ENCODE data around the gene CXXC1. TPM values are rescaled to one million over a fixed set of nuclear protein-coding genes. Genes with fewer than 3 reads are reported as not detected.

The CXXC1 gene
- total and polyA plus RNA-seq, 2 donors (not counting 1 experiment from before 2014, with no cell fraction given) = 19.4 to 32.9 TPM

GRCh38 chr18:50274044-50274442 lies 13.4 kb downstream of the CXXC1 start:
- Histone ChIP-seq H3K4me3 (replicated peaks in 1 of 4; ENCODE audit: control extremely low read depth in 1 of 4, insufficient read depth in 1 of 4, low read depth in 3 of 4, low read length in 4 of 4) (no peak overlapping the region), H3K36me3 (ENCODE audit: control insufficient read depth, insufficient read depth, low read length) (peaks cover 41% of the 10 kb centered on the region)
- DNase-seq (ENCODE audit: low read depth in 2 of 2) = no peak

DNA sequence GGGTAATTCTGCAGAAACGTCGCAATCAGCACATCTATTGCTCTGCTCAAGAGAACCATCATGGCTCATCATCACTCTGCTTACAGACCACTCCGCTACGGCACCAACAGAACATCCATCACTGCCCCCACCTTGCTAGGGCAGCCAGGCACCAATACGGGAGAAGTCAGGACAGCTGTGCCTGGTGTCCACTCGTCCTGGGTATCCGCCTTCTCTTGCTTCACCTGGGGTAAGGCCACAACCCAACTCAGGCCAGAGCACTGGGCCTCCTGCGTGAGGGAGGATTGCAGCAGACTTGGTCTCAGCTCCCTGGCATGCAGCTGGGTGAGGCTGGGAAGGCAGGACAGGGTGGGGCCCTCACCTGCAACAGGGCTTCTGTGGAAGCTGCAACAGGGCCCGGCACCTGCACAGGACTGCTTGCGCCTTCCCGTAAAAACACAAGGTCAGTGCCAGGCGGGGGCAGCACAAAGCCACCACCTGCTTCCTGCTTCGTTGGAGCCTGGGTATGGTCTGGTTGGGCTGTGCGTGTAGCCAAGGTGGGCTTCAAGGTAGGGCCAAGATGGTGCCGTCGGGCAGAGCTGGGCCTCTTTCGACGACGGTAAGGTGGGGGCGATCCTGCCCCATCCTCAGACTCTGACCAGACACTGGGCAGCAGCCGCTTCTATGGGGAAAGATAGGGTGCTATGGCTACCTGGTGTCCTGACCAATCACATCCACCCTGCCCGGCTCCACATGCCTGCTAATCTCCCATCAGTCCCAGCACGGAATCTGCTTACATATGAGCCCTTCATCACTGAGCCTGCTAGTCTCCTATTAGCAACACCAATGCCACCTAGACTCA lies 14.1 kb downstream of the CXXC1 start:
- Histone ChIP-seq H2AFZ (ENCODE audit: low read length) (no peak overlapping the region), H3K4me3 (replicated peaks in 1 of 4; ENCODE audit: control extremely low read depth in 1 of 4, insufficient read depth in 1 of 4, low read depth in 3 of 4, low read length in 4 of 4) (no peak overlapping the region), H4K20me1 (ENCODE audit: control insufficient read depth, extremely low read depth, insufficient read depth, low read length) (no peaks in the 10 kb centered on the region), H3K4me2 (ENCODE audit: extremely low read depth, insufficient read depth, low read length) (no peak overlapping the region), H3K27ac (ENCODE audit: insufficient read depth, low read length) (no peak overlapping the region), H3K79me2 (ENCODE audit: control insufficient read depth, insufficient read depth, low read length) (peaks cover 3% of the 10 kb centered on the region), H3K36me3 (ENCODE audit: control insufficient read depth, insufficient read depth, low read length) (peaks cover 41% of the 10 kb centered on the region), H3K9ac (ENCODE audit: insufficient read depth, low read length) (no peak overlapping the region), H3K4me1 (ENCODE audit: control insufficient read depth, extremely low read depth, insufficient read depth, low read length) (no peaks in the 10 kb centered on the region), H3K27me3 (ENCODE audit: control insufficient read depth, insufficient read depth, low read length) (no peaks in the 10 kb centered on the region), H3K9me3 (ENCODE audit: control insufficient read depth, insufficient read depth, low read depth, low read length) (no peaks in the 10 kb centered on the region)
- DNase-seq (ENCODE audit: low read depth in 2 of 2) = no peak
- no peak for TF ChIP-seq EZH2 (IDR thresholded peaks at IDR 0.05; ENCODE audit: low read length, missing control alignments)
- TF ChIP-seq CTCF (conservative IDR thresholded peaks at IDR 0.05 in 1 of 2, IDR thresholded peaks at IDR 0.05 in 1 of 2; ENCODE audit: low read depth in 1 of 2, low read length in 2 of 2) = no peak

More at GRCh38 chr18:50274044-50274442, 13.4 kb downstream of the CXXC1 start:
- H3K9me3 ChIP-seq (ENCODE audit: control insufficient read depth, insufficient read depth, low read depth, low read length) = no peaks in the 10 kb centered on the region
- TF ChIP-seq EZH2 (IDR thresholded peaks at IDR 0.05; ENCODE audit: low read length, missing control alignments) (no peak), CTCF (conservative IDR thresholded peaks at IDR 0.05 in 1 of 2, IDR thresholded peaks at IDR 0.05 in 1 of 2; ENCODE audit: low read depth in 1 of 2, low read length in 2 of 2) (no peak)
- H3K9ac ChIP-seq (ENCODE audit: insufficient read depth, low read length) = no peak overlapping the region
- H3K4me2 ChIP-seq (ENCODE audit: extremely low read depth, insufficient read depth, low read length) = no peak overlapping the region
- H4K20me1 ChIP-seq (ENCODE audit: control insufficient read depth, extremely low read depth, insufficient read depth, low read length) = no peaks in the 10 kb centered on the region
- H2AFZ ChIP-seq (ENCODE audit: low read length) = no peak overlapping the region
- no peak overlapping the region for H3K27ac ChIP-seq (ENCODE audit: insufficient read depth, low read length)
- H3K79me2 ChIP-seq (ENCODE audit: control insufficient read depth, insufficient read depth, low read length) = peaks cover 8% of the 10 kb centered on the region
- no peaks in the 10 kb centered on the region for H3K4me1 ChIP-seq (ENCODE audit: control insufficient read depth, extremely low read depth, insufficient read depth, low read length)
- H3K27me3 ChIP-seq (ENCODE audit: control insufficient read depth, insufficient read depth, low read length) = no peaks in the 10 kb centered on the region

DNA sequence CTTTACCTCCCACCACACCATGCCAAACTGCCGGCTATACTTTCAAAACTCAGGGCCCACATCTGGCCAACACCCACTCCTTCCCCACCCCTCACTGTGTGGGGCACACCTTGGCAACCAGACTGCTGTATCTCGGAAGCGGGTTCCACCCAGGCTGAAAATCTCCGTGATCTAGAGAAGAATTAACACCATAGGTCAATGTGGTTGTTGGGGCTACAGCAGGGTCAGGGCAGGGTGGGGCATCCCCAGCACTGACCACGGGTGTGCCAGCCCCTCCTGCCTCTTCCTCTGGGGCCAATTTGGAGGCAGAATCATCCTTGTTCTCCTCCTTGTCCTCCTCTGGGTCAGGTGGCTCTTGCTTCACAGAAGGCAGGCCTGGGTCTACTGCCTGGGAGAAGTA lies 14.9 kb downstream of the CXXC1 start:
- H3K4me2 ChIP-seq (ENCODE audit: extremely low read depth, insufficient read depth, low read length) = no peak overlapping the region
- H3K4me3 ChIP-seq (replicated peaks in 1 of 4; ENCODE audit: control extremely low read depth in 1 of 4, insufficient read depth in 1 of 4, low read depth in 3 of 4, low read length in 4 of 4) = no peak overlapping the region
- H3K27me3 ChIP-seq (ENCODE audit: control insufficient read depth, insufficient read depth, low read length) = no peaks in the 10 kb centered on the region
- DNase-seq (ENCODE audit: low read depth in 2 of 2) = no peak
- peaks cover 41% of the 10 kb centered on the region for H3K36me3 ChIP-seq (ENCODE audit: control insufficient read depth, insufficient read depth, low read length)
- no peak overlapping the region for H3K9ac ChIP-seq (ENCODE audit: insufficient read depth, low read length)
- TF ChIP-seq CTCF (conservative IDR thresholded peaks at IDR 0.05 in 1 of 2, IDR thresholded peaks at IDR 0.05 in 1 of 2; ENCODE audit: low read depth in 1 of 2, low read length in 2 of 2) (no peak), EZH2 (IDR thresholded peaks at IDR 0.05; ENCODE audit: low read length, missing control alignments) (no peak)
- no peaks in the 10 kb centered on the region for H3K79me2 ChIP-seq (ENCODE audit: control insufficient read depth, insufficient read depth, low read length)
- H4K20me1 ChIP-seq (ENCODE audit: control insufficient read depth, extremely low read depth, insufficient read depth, low read length) = no peaks in the 10 kb centered on the region
- H3K4me1 ChIP-seq (ENCODE audit: control insufficient read depth, extremely low read depth, insufficient read depth, low read length) = no peaks in the 10 kb centered on the region
- no peak overlapping the region for H2AFZ ChIP-seq (ENCODE audit: low read length)
- H3K27ac ChIP-seq (ENCODE audit: insufficient read depth, low read length) = no peak overlapping the region
- no peaks in the 10 kb centered on the region for H3K9me3 ChIP-seq (ENCODE audit: control insufficient read depth, insufficient read depth, low read depth, low read length)

Measured in fibroblast of lung (primary cell).